Nephron (organoid): Measurements from ENCODE around the gene CAMTA1.

ENCODE experiments used
- H3K27ac Mint-ChIP-seq, 3 experiments: 2 replicates each; pipeline ENCODE4 v1.8.0; 2020; ENCODE audit warnings: mixed read lengths in 3 of 3, mild to moderate bottlenecking in 2 of 3, moderate library complexity in 1 of 3
- H3K27me3 Mint-ChIP-seq: 2 replicates; pipeline ENCODE4 v1.8.0; 2021; ENCODE audit warnings: low read depth, mild to moderate bottlenecking, moderate library complexity, mixed read lengths
- H3K36me3 Mint-ChIP-seq: 2 replicates; pipeline ENCODE4 v1.8.0; 2020; ENCODE audit warnings: low read depth, mixed read lengths
- H3K4me1 Mint-ChIP-seq: 2 replicates; pipeline ENCODE4 v1.8.0; 2020; ENCODE audit warnings: mixed read lengths
- H3K4me3 Mint-ChIP-seq, 3 experiments: 2 replicates each; pipeline ENCODE4 v1.8.0; 2020; ENCODE audit warnings: mild to moderate bottlenecking in 3 of 3, mixed read lengths in 3 of 3, moderate library complexity in 2 of 3
- H3K9me3 Mint-ChIP-seq: 2 replicates; pipeline ENCODE4 v1.8.0; 2020; ENCODE audit warnings: mixed read lengths
- TF ChIP-seq, protein P1 (sequence below), 3 experiments: fragments of 200-600 bp; sonication (generic); IDR thresholded peaks; one replicate each; pipeline ENCODE4 v1.5.0; 2021; ENCODE audit warnings: antibody characterized with exemption in 3 of 3; ENCODE audit not compliant: unreplicated experiment in 3 of 3

Gene CAMTA1

DNA sequence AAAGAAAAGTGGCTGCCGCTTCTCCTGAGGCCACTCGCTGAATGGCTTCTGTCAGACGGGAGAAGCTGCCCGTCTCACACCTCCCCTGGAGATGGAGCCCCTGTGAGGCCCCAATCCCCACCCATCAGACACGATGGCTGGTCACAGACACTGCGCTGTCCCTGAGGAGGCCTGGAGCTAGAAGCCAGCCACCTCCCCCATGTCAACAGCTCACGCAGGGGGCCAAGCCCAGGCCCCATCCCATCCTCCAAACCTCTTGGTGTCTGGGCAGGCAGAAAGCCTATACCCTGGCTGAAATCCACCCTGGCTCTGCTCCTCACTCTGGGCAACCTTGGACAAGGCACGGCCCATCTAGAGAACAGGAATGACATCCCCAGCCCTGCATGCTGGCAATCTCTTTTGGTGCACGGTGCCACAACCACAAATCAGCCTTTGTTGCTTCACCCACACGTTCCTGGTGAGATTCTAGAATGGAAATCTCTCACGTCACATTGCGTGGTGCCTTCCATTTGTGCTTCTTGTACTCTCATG, 711.9 kb downstream of the CAMTA1 start:
- H3K4me3 Mint-ChIP-seq, result no peak overlapping the region
- TF ChIP-seq, protein P1, sequence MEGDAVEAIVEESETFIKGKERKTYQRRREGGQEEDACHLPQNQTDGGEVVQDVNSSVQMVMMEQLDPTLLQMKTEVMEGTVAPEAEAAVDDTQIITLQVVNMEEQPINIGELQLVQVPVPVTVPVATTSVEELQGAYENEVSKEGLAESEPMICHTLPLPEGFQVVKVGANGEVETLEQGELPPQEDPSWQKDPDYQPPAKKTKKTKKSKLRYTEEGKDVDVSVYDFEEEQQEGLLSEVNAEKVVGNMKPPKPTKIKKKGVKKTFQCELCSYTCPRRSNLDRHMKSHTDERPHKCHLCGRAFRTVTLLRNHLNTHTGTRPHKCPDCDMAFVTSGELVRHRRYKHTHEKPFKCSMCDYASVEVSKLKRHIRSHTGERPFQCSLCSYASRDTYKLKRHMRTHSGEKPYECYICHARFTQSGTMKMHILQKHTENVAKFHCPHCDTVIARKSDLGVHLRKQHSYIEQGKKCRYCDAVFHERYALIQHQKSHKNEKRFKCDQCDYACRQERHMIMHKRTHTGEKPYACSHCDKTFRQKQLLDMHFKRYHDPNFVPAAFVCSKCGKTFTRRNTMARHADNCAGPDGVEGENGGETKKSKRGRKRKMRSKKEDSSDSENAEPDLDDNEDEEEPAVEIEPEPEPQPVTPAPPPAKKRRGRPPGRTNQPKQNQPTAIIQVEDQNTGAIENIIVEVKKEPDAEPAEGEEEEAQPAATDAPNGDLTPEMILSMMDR (IDR thresholded peaks at IDR 0.05; ENCODE audit: unreplicated experiment in 3 of 3), result no peak
- peaks cover 9% of the 10 kb centered on the region for H3K27me3 Mint-ChIP-seq
- peaks cover 26% of the 10 kb centered on the region for H3K4me1 Mint-ChIP-seq
- no peak overlapping the region for H3K27ac Mint-ChIP-seq
- peaks cover 4% of the 10 kb centered on the region for H3K9me3 Mint-ChIP-seq
- H3K36me3 Mint-ChIP-seq, result no peaks in the 10 kb centered on the region

DNA sequence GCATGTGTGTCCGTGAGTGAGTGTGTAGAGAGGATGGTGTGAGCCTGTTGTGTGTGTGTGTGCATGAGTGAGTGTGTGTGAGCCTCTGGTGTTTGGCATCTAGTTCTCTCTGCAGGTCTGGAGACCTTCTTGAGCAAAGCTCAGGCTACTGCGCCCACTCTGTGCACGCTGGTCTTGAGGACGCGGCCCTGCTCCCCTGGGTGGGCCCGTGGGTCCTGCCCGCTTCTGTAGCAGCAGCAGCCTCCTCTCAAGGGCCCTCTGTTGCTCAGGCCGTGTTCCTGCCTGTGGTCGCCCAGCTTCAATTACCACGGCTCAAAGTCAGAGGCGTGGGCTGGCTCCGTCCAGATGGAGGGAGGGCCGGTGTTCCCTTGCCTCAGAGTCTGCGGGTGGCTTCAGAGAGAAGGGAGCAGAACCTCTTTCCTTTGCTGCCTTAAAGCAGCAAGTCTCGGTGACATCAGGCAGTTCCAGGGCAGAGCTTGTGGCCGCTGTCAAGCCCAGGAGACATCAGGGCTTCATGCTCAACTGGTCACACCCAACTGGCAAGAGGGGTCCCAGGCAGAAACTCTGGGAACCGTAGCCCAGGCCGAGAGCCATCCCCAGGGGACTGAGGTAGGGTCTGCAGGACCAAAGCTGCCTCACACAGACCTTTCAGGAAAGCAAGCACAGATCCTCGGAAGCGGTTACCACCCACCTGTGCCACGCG, 715.3 kb downstream of the CAMTA1 start:
- no peak overlapping the region for H3K4me3 Mint-ChIP-seq
- H3K4me1 Mint-ChIP-seq, result peaks cover 7% of the 10 kb centered on the region
- TF ChIP-seq, protein P1 (IDR thresholded peaks at IDR 0.05; ENCODE audit: unreplicated experiment in 3 of 3), result no peak
- no peaks in the 10 kb centered on the region for H3K36me3 Mint-ChIP-seq
- no peaks in the 10 kb centered on the region for H3K27me3 Mint-ChIP-seq
- peak overlapping the region in 1 of 3 experiments; percentile 39 for H3K27ac Mint-ChIP-seq
- no peaks in the 10 kb centered on the region for H3K9me3 Mint-ChIP-seq

DNA sequence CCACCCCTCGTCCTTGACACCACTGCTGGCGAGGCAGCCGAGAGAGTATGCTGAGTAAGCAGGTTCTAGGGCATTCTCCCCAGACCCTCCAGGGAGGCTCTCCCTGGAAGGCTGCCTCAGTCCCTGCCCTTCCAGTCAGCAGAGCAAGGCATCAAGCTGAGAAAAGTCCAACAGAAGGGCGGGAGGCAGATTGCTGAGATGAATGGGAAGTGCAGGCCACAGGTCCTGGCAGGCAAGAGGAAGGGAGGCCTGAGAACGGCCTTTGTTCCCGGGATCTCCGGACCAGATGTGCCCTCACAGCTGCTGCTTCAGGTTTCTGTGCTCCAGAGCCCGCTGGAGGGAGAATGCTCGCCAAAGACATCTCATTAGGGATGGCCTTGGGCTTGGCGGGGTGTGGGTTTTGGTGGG, 715.8 kb downstream of the CAMTA1 start:
- Mint-ChIP-seq H3K27me3 (no peaks in the 10 kb centered on the region), H3K4me1 (peaks cover 7% of the 10 kb centered on the region), H3K27ac (peak overlapping the region in 2 of 3 experiments; percentile 39 to 86), H3K36me3 (no peaks in the 10 kb centered on the region), H3K9me3 (no peaks in the 10 kb centered on the region), H3K4me3 (peak overlapping the region in 1 of 3 experiments; percentile 36)
- TF ChIP-seq, protein P1 (IDR thresholded peaks at IDR 0.05; ENCODE audit: unreplicated experiment in 3 of 3), result no peak

DNA sequence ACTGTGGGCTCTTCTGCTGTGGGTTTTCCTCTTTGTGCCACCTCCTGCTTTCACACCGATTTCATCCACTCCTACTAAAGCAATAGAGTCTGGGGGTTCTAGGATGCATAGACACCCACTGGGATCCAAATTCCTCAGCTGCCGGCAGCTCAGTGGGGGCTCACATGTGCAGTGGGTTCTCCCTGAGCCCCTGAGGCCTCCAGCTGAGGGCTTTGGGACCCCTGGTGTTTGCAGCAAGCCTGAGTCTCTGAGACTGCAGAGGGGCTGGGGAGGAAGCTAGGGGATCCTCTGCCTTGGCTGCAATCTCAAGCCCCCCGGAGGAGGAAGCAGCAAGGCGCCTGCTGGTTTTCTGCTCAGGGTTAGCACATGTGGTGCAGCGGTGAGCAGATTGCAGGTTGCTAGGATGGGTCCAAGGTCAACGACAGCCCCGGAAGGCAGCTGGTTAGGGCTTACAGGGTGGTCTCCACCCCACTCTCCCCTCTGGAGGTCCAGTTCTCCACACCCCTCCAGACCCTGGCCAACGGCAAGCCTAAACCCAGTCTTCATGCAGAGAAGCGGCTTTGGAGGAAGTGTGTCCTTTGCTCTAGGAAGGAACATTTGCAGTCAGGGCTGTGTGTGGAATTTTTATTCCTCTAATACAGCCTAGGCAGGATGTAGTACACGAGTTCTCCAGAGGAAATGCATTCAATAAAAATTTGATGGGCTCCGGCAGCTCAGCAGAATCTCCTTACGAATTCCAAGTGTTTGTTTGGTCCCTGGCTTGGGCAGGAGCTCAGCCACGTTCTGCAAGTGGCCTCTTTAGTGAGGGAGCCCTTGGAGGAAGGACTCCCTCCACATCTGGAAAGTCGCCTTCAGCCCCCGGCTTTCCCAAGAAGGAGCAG, 716.7 kb downstream of the CAMTA1 start:
- TF ChIP-seq, protein P1 (IDR thresholded peaks at IDR 0.05; ENCODE audit: unreplicated experiment in 3 of 3), result no peak
- no peaks in the 10 kb centered on the region for H3K9me3 Mint-ChIP-seq
- H3K27ac Mint-ChIP-seq, result peak overlapping the region; percentile 12 to 42 (median 22)

DNA sequence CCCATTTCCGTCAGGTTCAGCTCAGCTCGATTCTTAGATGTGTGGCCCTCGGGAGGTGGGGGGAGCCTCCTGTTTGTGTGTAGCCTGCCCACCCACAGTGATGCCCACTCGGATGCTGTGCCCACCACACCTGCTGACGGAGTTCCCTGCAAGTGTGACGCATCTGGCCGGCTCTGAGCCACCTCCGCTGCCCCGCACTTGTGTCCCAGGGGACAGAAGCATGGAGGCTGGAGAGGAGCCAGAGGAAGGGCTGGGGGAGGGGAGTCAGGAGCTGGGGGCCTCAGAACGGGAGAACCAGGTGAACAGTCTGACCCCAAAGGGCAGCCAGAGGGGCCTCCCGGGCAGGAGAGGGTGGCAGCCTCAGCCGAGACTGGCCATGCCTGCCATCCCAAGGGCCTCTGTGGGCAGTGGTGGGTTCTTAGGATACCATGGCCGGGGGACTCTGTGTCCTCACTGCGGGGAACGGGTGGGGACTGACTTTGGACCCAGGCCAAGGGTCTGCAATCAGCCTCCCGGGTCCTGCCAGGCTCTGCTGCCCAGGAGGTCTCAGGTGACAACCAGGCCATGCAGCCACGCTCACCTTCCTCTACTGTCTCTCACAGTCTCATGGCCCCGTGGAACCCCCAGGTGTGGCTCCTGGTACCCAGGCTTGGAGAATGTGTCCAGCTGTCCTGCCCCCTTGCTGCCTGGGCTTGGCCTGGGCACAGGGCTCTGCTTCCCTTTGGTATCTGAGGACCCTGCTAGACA, 718.6 kb downstream of the CAMTA1 start:
- Mint-ChIP-seq H3K4me1 (peaks cover 14% of the 10 kb centered on the region), H3K9me3 (no peaks in the 10 kb centered on the region), H3K4me3 (no peak overlapping the region), H3K27ac (no peak overlapping the region), H3K27me3 (no peaks in the 10 kb centered on the region), H3K36me3 (no peaks in the 10 kb centered on the region)
- TF ChIP-seq, protein P1 (IDR thresholded peaks at IDR 0.05; ENCODE audit: unreplicated experiment in 3 of 3), result no peak

More for the DNA sequence above, 716.7 kb downstream of the CAMTA1 start:
- H3K4me1 Mint-ChIP-seq, result peaks cover 7% of the 10 kb centered on the region
- H3K4me3 Mint-ChIP-seq, result no peak overlapping the region
- H3K36me3 Mint-ChIP-seq, result no peaks in the 10 kb centered on the region
- H3K27me3 Mint-ChIP-seq, result no peaks in the 10 kb centered on the region
